C4-2B (cell line): ENCODE results near the gene PDE6H.

Experiments used
- H3K27ac ChIP-seq: fragments of 450-650 bp; 2 replicates; pipeline ENCODE4 v1.5.1; 2017
- CTCF ChIP-seq: fragments of 450-650 bp; conservative IDR thresholded peaks from 2 replicates; pipeline ENCODE4 v1.5.1; 2017; ENCODE audit warnings: mild to moderate bottlenecking
- ZFX ChIP-seq: fragments of 450-650 bp; IDR thresholded peaks from 2 replicates; pipeline ENCODE4 v1.6.1; 2017

PDE6H gene

GRCh38 chr12:14962153-14962539, 10.7 kb upstream of the PDE6H start:
- H3K27ac ChIP-seq, result no peak overlapping the region
- no peak for TF ChIP-seq ZFX

- TF ChIP-seq CTCF, result no peak
- no peak for TF ChIP-seq ZFX
- no peak overlapping the region for H3K27ac ChIP-seq
Observed at GRCh38 chr12:14962797-14963196, 10.0 kb upstream of the PDE6H start.

- no peak for TF ChIP-seq CTCF
- TF ChIP-seq ZFX, result no peak
- no peak overlapping the region for H3K27ac ChIP-seq
Observed at GRCh38 chr12:14963520-14963919, 9.3 kb upstream of the PDE6H start.

GRCh38 chr12:14964406-14964805, 8.4 kb upstream of the PDE6H start:
- no peak overlapping the region for H3K27ac ChIP-seq
- TF ChIP-seq ZFX (no peak), CTCF (no peak)

- TF ChIP-seq ZFX (no peak), CTCF (no peak)
- no peak overlapping the region for H3K27ac ChIP-seq
Observed at GRCh38 chr12:14965221-14965620, 7.6 kb upstream of the PDE6H start.

GRCh38 chr12:14968478-14968877, 4.4 kb upstream of the PDE6H start:
- no peak for TF ChIP-seq ZFX
- no peak overlapping the region for H3K27ac ChIP-seq

- no peak for TF ChIP-seq CTCF
- no peak overlapping the region for H3K27ac ChIP-seq
Observed at GRCh38 chr12:14970473-14970872, 2.4 kb upstream of the PDE6H start.

GRCh38 chr12:14974633-14975032, 1.8 kb downstream of the PDE6H start:
- TF ChIP-seq CTCF, result no peak
- no peak overlapping the region for H3K27ac ChIP-seq

- no peak for TF ChIP-seq ZFX
- no peak for TF ChIP-seq CTCF
- no peak overlapping the region for H3K27ac ChIP-seq
Observed at GRCh38 chr12:14975457-14975856, 2.6 kb downstream of the PDE6H start.
